HepG2 (cell line): ENCODE results near the gene DPYD. TPM values are rescaled to one million over a fixed set of nuclear protein-coding genes. Genes with fewer than 3 reads are reported as not detected.

Experiments used
- ATAC-seq: fragments of 200-7000 bp; cut with Tn5 transposase; 3 replicates; pipeline ENCODE4 v1.9.1; 2020; ENCODE audit warnings: mild to moderate bottlenecking, moderate library complexity
- BruUV-seq: library from RNA; stranded (reverse); fragments of 400-500 nt; replicated peaks from 2 replicates; lab custom pipeline; 2021; lab: Mats Ljungman, UMichigan
- CTCF ChIA-PET: fragments of 300-600 bp; formaldehyde crosslinking; extraction: SDS; loops from one replicate; lab custom pipeline; 2021; ENCODE audit warnings: low total read pairs, inconsistent platforms, low intra/inter-chr PET ratio; lab: Yijun Ruan, JAX
- POLR2A ChIA-PET: fragments of 350-600 bp; sonication (Branson Sonifier 250); formaldehyde crosslinking; loops from one replicate; lab custom pipeline; 2020; ENCODE audit warnings: antibody characterized with exemption, inconsistent platforms; lab: Yijun Ruan, JAX
- DNase-seq: peaks from one replicate; pipeline ENCODE4 v3.0.0-alpha.2; 2015; ENCODE audit warnings: low spot score
- FAIRE-seq: peaks from 3 replicates; lab custom pipeline; 2011; peaks lifted over from hg19 to GRCh38; lab: Jason Lieb, UNC
- H2AFZ ChIP-seq: one replicate; pipeline ENCODE4 v1.6.1; 2011; ENCODE audit warnings: low read length, inconsistent platforms
- H3K27ac ChIP-seq: fragments of 300-600 bp; 3 replicates; pipeline ENCODE4 v1.8.0; 2011; ENCODE audit warnings: mixed run types, mild to moderate bottlenecking, mixed read lengths, low read length, inconsistent platforms; ENCODE audit not compliant: insufficient read depth; ENCODE audit errors: extremely low read length
- H3K27me3 ChIP-seq, 2 experiments: fragments of 200-600 bp in 1 of 2; 2 replicates in 1 of 2; 3 replicates in 1 of 2; pipeline versions ENCODE4 v1.6.0 to v1.8.0; 2011; ENCODE audit warnings: low read length in 2 of 2, mild to moderate bottlenecking in 2 of 2, moderate library complexity in 2 of 2, inconsistent platforms in 1 of 2; ENCODE audit not compliant: insufficient read depth in 2 of 2, control insufficient read depth in 1 of 2
- H3K36me3 ChIP-seq, 2 experiments: fragments of 200-600 bp in 1 of 2; replicated peaks in 1 of 2; 2 replicates in 1 of 2; 3 replicates in 1 of 2; pipeline versions ENCODE4 v1.5.1 to v1.8.0; 2011; ENCODE audit warnings: low read length in 2 of 2, inconsistent platforms in 1 of 2; ENCODE audit not compliant: insufficient read depth in 2 of 2, control insufficient read depth in 1 of 2
- H3K4me1 ChIP-seq: 2 replicates; pipeline ENCODE4 v1.5.1; 2012; ENCODE audit warnings: low read length, inconsistent platforms; ENCODE audit not compliant: insufficient read depth
- H3K4me2 ChIP-seq: 2 replicates; pipeline ENCODE4 v1.6.0; 2011; ENCODE audit warnings: low read depth, low read length, inconsistent platforms
- H3K4me3 ChIP-seq, 3 experiments: fragments of 200-600 bp in 1 of 3; sonication (generic), shearing (Covaris generic) in 1 of 3; replicated peaks in 1 of 3; 2 replicates each; pipeline ENCODE4 v1.5.1; 2011 to 2016; ENCODE audit warnings: low read length in 3 of 3, inconsistent platforms in 2 of 3, low read depth in 2 of 3, mild to moderate bottlenecking in 2 of 3, control low read depth in 1 of 3, mixed read lengths in 1 of 3; ENCODE audit not compliant: insufficient read depth in 1 of 3
- H3K79me2 ChIP-seq: one replicate; pipeline ENCODE4 v1.6.1; 2011; ENCODE audit warnings: low read length, inconsistent platforms; ENCODE audit not compliant: insufficient read depth
- H3K9ac ChIP-seq: 2 replicates; pipeline ENCODE4 v1.6.0; 2011; ENCODE audit warnings: mild to moderate bottlenecking, low read depth, low read length, inconsistent platforms; ENCODE audit not compliant: insufficient read depth
- H3K9me3 ChIP-seq: 2 replicates; pipeline ENCODE4 v1.5.1; 2012; ENCODE audit warnings: mild to moderate bottlenecking, low read length
- H4K20me1 ChIP-seq: 2 replicates; pipeline ENCODE4 v1.6.0; 2011; ENCODE audit warnings: inconsistent platforms, mild to moderate bottlenecking, low read length, moderate library complexity; ENCODE audit not compliant: insufficient read depth
- NRL ChIP-seq: sonication (generic); formaldehyde crosslinking; IDR thresholded peaks from 2 replicates; pipeline ENCODE4 v1.5.0; 2020; ENCODE audit warnings: missing genetic modification reagents, mild to moderate bottlenecking, moderate library complexity, borderline replicate concordance
- PHF20 ChIP-seq: sonication (generic); formaldehyde crosslinking; IDR thresholded peaks from 2 replicates; pipeline ENCODE4 v1.5.0; 2020; ENCODE audit warnings: mild to moderate bottlenecking, missing genetic modification reagents
- RORA ChIP-seq: sonication (generic); formaldehyde crosslinking; IDR thresholded peaks from 2 replicates; pipeline ENCODE4 v1.5.0; 2020; ENCODE audit warnings: mild to moderate bottlenecking, missing genetic modification reagents, moderate library complexity
- ZBED4 ChIP-seq: sonication (generic); formaldehyde crosslinking; IDR thresholded peaks from 2 replicates; pipeline ENCODE4 v1.4.0; 2020; ENCODE audit warnings: missing genetic modification reagents, borderline replicate concordance
- ZBTB38 ChIP-seq: sonication (generic); formaldehyde crosslinking; IDR thresholded peaks from 2 replicates; pipeline ENCODE4 v1.5.1; 2020; ENCODE audit warnings: mild to moderate bottlenecking, missing genetic modification reagents
- ZNF18 ChIP-seq: sonication (generic); formaldehyde crosslinking; IDR thresholded peaks from 2 replicates; pipeline ENCODE4 v1.8.0; 2022; ENCODE audit warnings: mild to moderate bottlenecking, missing genetic modification reagents; ENCODE audit not compliant: insufficient replicate concordance
- ZNF335 ChIP-seq: sonication (generic); formaldehyde crosslinking; IDR thresholded peaks from 2 replicates; pipeline ENCODE4 v1.4.0; 2020; ENCODE audit warnings: missing genetic modification reagents
- ZNF597 ChIP-seq: sonication (generic); formaldehyde crosslinking; IDR thresholded peaks from 2 replicates; pipeline ENCODE4 v1.5.0; 2020; ENCODE audit warnings: missing genetic modification reagents
- ZNF720 ChIP-seq: sonication (generic); formaldehyde crosslinking; IDR thresholded peaks from 2 replicates; pipeline ENCODE4 v1.4.0; 2020; ENCODE audit warnings: missing genetic modification reagents
- WGBS: methylation state at CpG from one replicate; pipeline ENCODE4 v1.1.6; 2017; ENCODE audit warnings: low lambda C conversion rate; 5-methylcytosine and 5-hydroxymethylcytosine counted together
- in situ Hi-C: cut with HindIII; loops from 2 replicates; pipeline ENCODE4 v1.10.0; 2017; ENCODE audit warnings: low pct_unique_long_range_greater_than_20kb; ENCODE audit not compliant: extremely low pct_ligation_motif_present
- intact Hi-C: fragments of 100-400 bp; cut with micrococcal nuclease; formaldehyde crosslinking; loops from one replicate; pipeline ENCODE4 v1.10.0; 2022; ENCODE audit not compliant: unreplicated experiment
- polyA plus RNA-seq, 8 experiments: library from polyadenylated mRNA; depleted of rRNA in 3 of 8; stranded (reverse) in 7 of 8; unstranded in 1 of 8; fragments of >200 nt; fragmentation: Illumina TruSeq in 4 of 8; extraction: Trizol in 4 of 8; gene quantifications; 2 replicates each; pipeline versions ENCODE4 v1.2.1 to v1.2.3, GENCODE V29; 2011 to 2016; ENCODE audit warnings: low read depth in 4 of 8, missing spikeins in 1 of 8, mixed read lengths in 1 of 8; ENCODE audit not compliant: insufficient read depth in 1 of 8
- total RNA-seq, 5 experiments: library from RNA; depleted of rRNA; stranded (reverse); fragments of >200 nt; fragmentation: Illumina TruSeq; extraction: Trizol; gene quantifications; 2 replicates each; pipeline ENCODE4 v1.2.3, GENCODE V29; 2016; ENCODE audit warnings: low read depth in 1 of 5

The DPYD gene
- total and polyA plus RNA-seq, 2 of the 13 experiments (the other 11 are each of a cell fraction or from before 2014, with no cell fraction given): 1.3 to 3.4 TPM

- H3K36me3 ChIP-seq: no peaks in the 10 kb centered on the region
- no peaks in the 10 kb centered on the region for H3K4me1 ChIP-seq
- H3K4me2 ChIP-seq: no peak overlapping the region
- DNase-seq (no peak), FAIRE-seq (no peak)
- H2AFZ ChIP-seq: no peak overlapping the region
- H3K9ac ChIP-seq: no peak overlapping the region
- no peak overlapping the region for H3K4me3 ChIP-seq
- no peaks in the 10 kb centered on the region for H3K27me3 ChIP-seq
- in situ Hi-C loops: no loop called here
- CTCF ChIA-PET: no interaction called here
- no peak overlapping the region for H3K27ac ChIP-seq
- WGBS: 23% methylated on average over 4 of the region's 4 CpGs
- H3K9me3 ChIP-seq: no peaks in the 10 kb centered on the region
- no TSS peak for BruUV-seq
- H3K79me2 ChIP-seq: no peaks in the 10 kb centered on the region
- no peak for TF ChIP-seq RORA
- no peak for TF ChIP-seq ZBTB38
- TF ChIP-seq ZNF597 (CRISPR knock-in tag): no peak
- TF ChIP-seq PHF20 (CRISPR knock-in tag): no peak
- no peak for TF ChIP-seq ZNF720 (CRISPR knock-in tag)
- no peak for TF ChIP-seq ZNF335
- no peak for TF ChIP-seq ZBED4
- TF ChIP-seq NRL: no peak
- no peak for TF ChIP-seq ZNF18 (CRISPR knock-in tag)
- TF ChIP-seq, all 625 proteins: peak for 0
- POLR2A ChIA-PET: no interaction called here
- H4K20me1 ChIP-seq: no peaks in the 10 kb centered on the region
- intact Hi-C loops: no loop called here
- ATAC-seq: no peak
Measured at GRCh38 chr1:97943354-97943753, 22.5 kb upstream of the DPYD start.
